Transverse colon (tissue), 4 donors: Measurements from ENCODE around the gene TXNL1. TPM values are rescaled to one million over a fixed set of nuclear protein-coding genes. Genes with fewer than 3 reads are reported as not detected.

Experiments
- DNase-seq: peaks from one replicate; pipeline ENCODE4 v3.0.0-alpha.2; 2019
- H3K27ac ChIP-seq, 4 donors: fragments of 200-600 bp; sonication (generic); 2 replicates each; pipeline ENCODE4 v1.5.1; 2016 to 2018; ENCODE audit warnings: inconsistent platforms in 4 of 4
- H3K27me3 ChIP-seq: fragments of 200-600 bp; sonication (generic); 2 replicates; pipeline ENCODE4 v1.5.1; 2017; ENCODE audit warnings: inconsistent platforms
- H3K36me3 ChIP-seq, 4 donors: fragments of 200-600 bp; sonication (generic); 2 replicates each; pipeline ENCODE4 v1.5.1; 2017 to 2019; ENCODE audit warnings: inconsistent platforms in 4 of 4
- H3K4me1 ChIP-seq, 4 donors: fragments of 200-600 bp; sonication (generic); 2 replicates each; pipeline ENCODE4 v1.5.1; 2017 to 2020; ENCODE audit warnings: inconsistent platforms in 4 of 4
- H3K4me3 ChIP-seq, 4 donors: fragments of 200-600 bp; sonication (generic); 1 replicate in 1 of 4; 2 replicates in 3 of 4; pipeline versions ENCODE4 v1.5.1 to v1.6.1; 2017 to 2019; ENCODE audit warnings: inconsistent platforms in 4 of 4
- H3K9me3 ChIP-seq, 2 donors: fragments of 200-600 bp; sonication (generic); 2 replicates each; pipeline ENCODE4 v1.5.1; 2017 to 2019; ENCODE audit warnings: inconsistent platforms in 2 of 2
- CTCF ChIP-seq, 5 experiments: fragments of 200-600 bp in 3 of 5; fragments of 450-650 bp in 2 of 5; sonication (generic) in 3 of 5; IDR thresholded peaks; 1 replicate in 2 of 5; 2 replicates in 3 of 5; pipeline ENCODE4 v1.5.1; 2016 to 2017; ENCODE audit warnings: antibody characterized with exemption in 5 of 5, inconsistent platforms in 3 of 5, mild to moderate bottlenecking in 2 of 5, moderate library complexity in 1 of 5
- EP300 ChIP-seq: sonication (generic); formaldehyde crosslinking; IDR thresholded peaks from one replicate; pipeline ENCODE4 v1.6.1; 2017; ENCODE audit warnings: antibody characterized with exemption, low read depth
- POLR2A ChIP-seq: fragments of 450-650 bp; IDR thresholded peaks from one replicate; pipeline ENCODE4 v1.6.1; 2016; ENCODE audit warnings: antibody characterized with exemption, mild to moderate bottlenecking, moderate library complexity
- POLR2AphosphoS5 ChIP-seq, 3 donors: sonication (generic); formaldehyde crosslinking; IDR thresholded peaks; one replicate each; pipeline ENCODE4 v1.6.1; 2016; ENCODE audit warnings: antibody characterized with exemption in 3 of 3
- WGBS, 2 donors: methylation state at CpG; one replicate each; pipeline ENCODE4 v1.1.5; 2018; ENCODE audit warnings: low coverage in 1 of 2; 5-methylcytosine and 5-hydroxymethylcytosine counted together
- in situ Hi-C, 4 donors: fragments of 200-750 bp; cut with MboI; loops; one replicate each; pipeline versions ENCODE4 v1.15.0 to v1.15.1; 2017; ENCODE audit warnings: low sequenced_read_pairs in 3 of 4, low pct_ligation_motif_present in 1 of 4, low pct_unique_long_range_greater_than_20kb in 1 of 4
- intact Hi-C: fragments of 100-400 bp; cut with DNase I; formaldehyde crosslinking; loops from one replicate; pipeline ENCODE4 v1.15.1; 2023; ENCODE audit warnings: low total_unique reads
- total RNA-seq, 4 donors: library from RNA; depleted of rRNA; stranded (reverse); fragments of >200 nt; gene quantifications; one replicate each; pipeline ENCODE4 v1.1.0, GENCODE V29; 2016

TXNL1 gene
- total RNA-seq, 4 donors from 2014 or later: 3.0 to 42.1 (median 18.0) TPM

GRCh38 chr18:56645415-56646016, 7.1 kb upstream of the TXNL1 start:
- 54 to 58% methylated on average over 5 of the region's 5 CpGs for WGBS, 2 donors
- no peak overlapping the region for H3K27ac ChIP-seq
- H3K9me3 ChIP-seq: no peaks in the 10 kb centered on the region
- intact Hi-C loops (no loop called here), in situ Hi-C loops (no loop called here)
- no peaks in the 10 kb centered on the region for H3K36me3 ChIP-seq
- no peak overlapping the region for H3K4me3 ChIP-seq
- DNase-seq: no peak
- H3K27me3 ChIP-seq: no peaks in the 10 kb centered on the region
- TF ChIP-seq POLR2A: no peak
- no peak for TF ChIP-seq EP300
- peak; percentile 37 to 52 (median 45) for TF ChIP-seq CTCF (IDR thresholded peaks at IDR 0.05)
- no peak for TF ChIP-seq POLR2AphosphoS5 (IDR thresholded peaks at IDR 0.05)
- H3K4me1 ChIP-seq: peaks cover 0 to 11% (median 0%) of the 10 kb centered on the region in 4 donors

GRCh38 chr18:56643381-56643780, 5.0 kb upstream of the TXNL1 start:
- no peaks in the 10 kb centered on the region for H3K36me3 ChIP-seq
- WGBS, 2 donors: 92 to 94% methylated on average over 3 of the region's 3 CpGs
- no peak for TF ChIP-seq POLR2A
- no peak for TF ChIP-seq EP300
- TF ChIP-seq CTCF (IDR thresholded peaks at IDR 0.05): no peak
- TF ChIP-seq POLR2AphosphoS5 (IDR thresholded peaks at IDR 0.05): no peak
- in situ Hi-C loops (no loop called here), intact Hi-C loops (no loop called here)
- DNase-seq: no peak
- H3K27me3 ChIP-seq: no peaks in the 10 kb centered on the region
- H3K4me3 ChIP-seq: no peak overlapping the region
- H3K4me1 ChIP-seq: peaks cover 0 to 12% (median 3%) of the 10 kb centered on the region in 4 donors
- H3K27ac ChIP-seq: no peak overlapping the region
- H3K9me3 ChIP-seq: no peaks in the 10 kb centered on the region

- TF ChIP-seq EP300 (no peak), POLR2A (no peak), POLR2AphosphoS5 (IDR thresholded peaks at IDR 0.05) (no peak), CTCF (IDR thresholded peaks at IDR 0.05) (no peak)
- 82% methylated on average over 8 of the region's 8 CpGs; no CpG with 5 or more reads in 1 of the 2 donors for WGBS, 2 donors
- H3K36me3 ChIP-seq: no peaks in the 10 kb centered on the region
- no peak overlapping the region for H3K4me3 ChIP-seq
- H3K9me3 ChIP-seq: no peaks in the 10 kb centered on the region
- intact Hi-C loops (no loop called here), in situ Hi-C loops (no loop called here)
- H3K4me1 ChIP-seq: peaks cover 0 to 18% (median 4%) of the 10 kb centered on the region in 4 donors
- no peaks in the 10 kb centered on the region for H3K27me3 ChIP-seq
- no peak overlapping the region for H3K27ac ChIP-seq
- no peak for DNase-seq
These were observed 3.4 kb upstream of the TXNL1 start for GRCh38 chr18:56641714-56642337.

GRCh38 chr18:56639571-56639970, 1.2 kb upstream of the TXNL1 start:
- no peaks in the 10 kb centered on the region for H3K27me3 ChIP-seq
- no peaks in the 10 kb centered on the region for H3K9me3 ChIP-seq
- peaks cover 0 to 33% (median 15%) of the 10 kb centered on the region in 4 donors for H3K4me1 ChIP-seq
- no peaks in the 10 kb centered on the region for H3K36me3 ChIP-seq
- TF ChIP-seq CTCF (IDR thresholded peaks at IDR 0.05) (no peak), POLR2A (no peak), EP300 (no peak)
- no peak overlapping the region for H3K4me3 ChIP-seq
- intact Hi-C loops: no loop called here
- DNase-seq: no peak
- peak overlapping the region; percentile 95 to 99 (median 97) for H3K27ac ChIP-seq
- in situ Hi-C loops: no loop called here
- 94 to 100% methylated on average over 2 to 9 of the region's 9 CpGs for WGBS, 2 donors
